NCI-H2171 treated with DMSO at 0.1 percent for 48 hours (cell line): ENCODE data around the gene PPP1R13B.

Experiments
- DNase-seq: peaks from one replicate; lab custom pipeline; 2025; lab: John Stamatoyannopoulos, UW

PPP1R13B gene

DNA sequence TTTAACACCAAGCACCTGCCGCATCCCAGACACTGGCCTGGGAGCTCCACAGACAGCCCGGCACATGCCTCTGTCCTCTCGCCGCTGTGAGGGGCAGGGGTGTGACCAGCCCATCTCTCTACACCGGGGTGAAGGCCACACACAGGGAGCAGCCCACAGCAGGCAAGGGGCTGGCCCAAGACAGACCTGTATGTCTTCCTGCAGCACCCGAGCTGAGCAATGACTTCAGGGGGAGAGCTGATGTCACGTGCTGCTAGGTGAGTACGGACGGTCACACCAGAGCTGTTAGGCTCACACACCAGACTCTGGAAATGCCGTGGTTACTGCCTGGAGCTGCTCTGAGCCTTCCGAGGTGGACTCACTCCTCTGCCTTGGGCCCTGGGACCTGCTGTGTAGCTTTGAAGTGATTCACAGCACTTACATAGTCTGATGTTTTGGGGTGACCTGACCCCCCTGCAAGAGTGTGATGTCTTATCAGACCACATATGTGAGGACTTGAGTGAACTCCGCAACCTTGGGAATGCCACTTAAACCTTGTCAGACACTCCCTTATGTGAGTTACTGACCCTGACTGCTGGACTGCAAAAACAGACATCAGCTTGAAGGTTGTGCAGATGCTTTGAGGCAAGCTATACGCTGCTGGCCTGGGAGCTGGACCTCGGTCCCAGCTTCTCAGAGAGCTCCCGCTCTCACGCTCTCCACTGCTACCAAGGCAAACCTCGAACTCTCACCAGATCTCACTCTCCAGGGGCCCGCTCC, 133.9 kb downstream of the PPP1R13B start:
- no peak for DNase-seq

DNA sequence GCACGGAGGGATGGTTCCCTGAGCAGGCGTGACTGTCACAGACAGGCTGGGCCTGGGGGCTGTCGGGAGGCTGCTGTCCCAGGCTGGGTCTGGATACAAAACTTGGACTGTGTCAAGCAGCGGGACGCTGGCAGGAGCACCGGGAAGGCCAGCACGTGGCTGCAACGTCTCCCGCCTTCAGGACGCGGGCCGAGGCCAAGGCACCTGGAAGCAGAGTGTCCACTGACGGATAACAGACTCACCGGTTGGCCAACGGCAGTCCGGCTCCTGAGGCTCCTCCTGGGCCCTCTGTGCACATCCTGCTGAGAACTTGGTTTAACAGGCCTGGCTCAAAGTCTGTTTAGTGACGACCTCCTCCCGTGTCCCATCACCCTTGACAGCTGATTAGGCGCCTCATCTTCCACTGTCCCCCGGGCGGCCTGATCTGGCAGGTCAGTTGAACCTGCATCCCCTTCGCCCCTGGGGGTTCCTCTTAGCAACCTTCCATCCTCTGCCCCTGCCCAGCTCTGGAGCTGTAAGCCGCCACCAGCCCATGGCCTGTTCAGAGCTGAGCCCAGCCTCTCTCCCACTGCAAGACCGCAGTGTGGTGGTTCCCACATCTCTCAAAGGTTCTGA, 134.6 kb downstream of the PPP1R13B start:
- DNase-seq = no peak

DNA sequence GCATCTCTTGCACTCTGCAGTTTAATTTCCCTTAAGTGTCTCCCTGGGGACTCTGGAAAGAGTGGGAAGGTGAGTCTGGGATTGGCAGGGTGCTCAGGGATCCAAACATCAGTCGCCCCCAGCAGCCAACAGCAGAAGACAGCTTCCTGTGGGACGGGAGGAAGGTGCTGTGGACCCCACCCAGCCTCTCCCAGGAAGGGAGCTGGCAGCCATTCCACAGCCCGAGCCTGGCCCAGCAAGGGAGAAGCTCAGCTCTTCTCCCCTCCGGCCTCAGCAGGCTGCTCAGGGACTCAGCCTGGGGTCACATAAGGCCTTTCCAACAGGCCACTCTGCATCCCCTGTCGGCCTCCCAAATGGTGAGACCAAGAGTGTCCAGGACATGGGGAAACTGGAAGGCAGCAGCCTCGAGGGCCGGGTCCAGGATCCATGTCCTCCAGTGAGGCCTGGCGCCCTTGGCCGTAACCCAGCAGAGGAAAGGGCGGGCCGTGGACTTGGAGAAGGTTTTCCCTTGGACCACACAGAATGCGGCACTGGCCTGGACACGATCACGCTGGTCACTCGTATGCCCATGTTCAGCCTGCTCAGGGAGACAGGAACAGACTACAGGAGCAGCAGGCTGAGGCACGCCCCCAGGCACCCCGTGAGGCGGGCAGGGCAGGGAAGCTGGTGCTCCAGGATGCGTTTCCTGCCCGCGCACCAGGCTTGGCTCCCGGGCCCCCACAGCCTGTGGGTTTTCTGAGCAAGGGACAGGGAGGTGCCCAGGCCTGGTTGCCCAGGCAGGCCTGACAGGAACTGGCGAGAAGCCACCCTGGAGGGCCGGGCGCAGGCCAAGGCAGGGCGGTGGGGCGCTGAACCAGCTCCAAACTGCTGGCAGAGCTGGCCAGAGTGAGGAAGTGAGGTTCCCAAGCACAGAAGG, 135.6 kb downstream of the PPP1R13B start:
- DNase-seq = no peak

DNA sequence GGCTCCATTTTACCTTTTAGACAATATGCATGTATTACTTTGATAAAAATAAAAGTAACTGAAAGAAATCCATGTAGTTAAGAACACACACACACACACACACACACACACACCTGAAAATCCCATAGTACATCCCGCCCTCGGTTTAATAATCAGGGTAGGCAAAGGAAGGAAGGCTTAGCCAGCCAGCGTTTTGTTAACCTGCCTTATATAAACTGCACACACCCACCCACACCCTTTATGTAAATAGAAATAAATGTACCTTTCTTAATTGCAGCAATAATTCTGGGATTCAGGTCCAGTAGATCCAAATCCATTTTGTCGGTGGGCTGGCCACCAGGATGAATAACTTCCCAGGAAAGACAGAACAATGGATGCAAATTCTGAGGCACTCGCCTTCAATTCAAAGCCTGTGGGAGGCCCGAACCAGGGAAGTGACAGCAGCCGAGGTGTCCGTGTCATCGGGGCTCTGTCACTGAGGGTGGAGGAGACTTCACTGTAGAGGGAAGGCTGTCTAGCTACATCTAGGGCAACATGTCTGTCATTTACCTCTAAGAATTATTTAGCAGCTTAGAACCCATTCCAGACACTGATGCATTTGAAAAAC, 136.5 kb downstream of the PPP1R13B start:
- no peak for DNase-seq

DNA sequence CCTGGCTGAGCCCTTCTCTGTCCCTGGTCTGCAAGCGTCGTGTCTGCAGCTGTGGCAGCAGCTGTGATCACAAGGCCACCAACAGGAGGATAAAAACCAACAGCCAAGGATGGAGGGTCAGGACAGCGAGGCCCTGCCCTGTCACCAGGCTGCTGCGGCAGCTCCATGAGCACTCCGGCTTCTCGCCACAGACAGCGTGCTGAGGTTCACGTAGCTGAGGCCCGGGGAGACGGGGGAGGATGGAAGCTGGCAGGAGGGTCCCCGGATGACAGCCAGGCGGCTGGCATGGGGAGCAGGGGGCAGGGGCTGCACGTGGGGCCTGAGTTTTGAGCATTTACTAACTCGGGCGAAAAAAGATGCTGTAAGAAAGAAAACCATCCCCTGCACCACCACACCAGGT, 137.6 kb downstream of the PPP1R13B start:
- no peak for DNase-seq

DNA sequence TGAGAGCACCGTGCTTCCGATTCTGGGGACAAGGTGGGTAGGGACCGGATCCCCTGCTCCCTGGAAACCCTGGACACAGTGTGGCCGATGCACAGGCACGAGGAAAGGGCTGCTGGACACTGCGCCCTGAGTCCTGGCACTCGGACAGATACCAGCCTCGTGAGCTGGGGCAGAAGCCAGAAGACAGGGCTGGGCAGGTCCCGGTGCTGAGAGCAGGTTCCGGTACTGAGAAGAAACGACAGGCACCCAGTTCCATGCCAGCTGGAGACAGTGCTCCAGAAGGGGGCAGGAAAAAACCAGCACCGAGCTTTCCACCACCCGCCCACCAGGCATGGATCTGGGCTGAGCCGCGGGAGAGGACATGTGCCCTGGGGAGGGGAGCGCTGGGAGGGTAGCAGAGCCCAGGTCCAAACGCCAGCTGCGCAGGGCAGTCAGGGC, 138.6 kb downstream of the PPP1R13B start:
- DNase-seq = no peak

DNA sequence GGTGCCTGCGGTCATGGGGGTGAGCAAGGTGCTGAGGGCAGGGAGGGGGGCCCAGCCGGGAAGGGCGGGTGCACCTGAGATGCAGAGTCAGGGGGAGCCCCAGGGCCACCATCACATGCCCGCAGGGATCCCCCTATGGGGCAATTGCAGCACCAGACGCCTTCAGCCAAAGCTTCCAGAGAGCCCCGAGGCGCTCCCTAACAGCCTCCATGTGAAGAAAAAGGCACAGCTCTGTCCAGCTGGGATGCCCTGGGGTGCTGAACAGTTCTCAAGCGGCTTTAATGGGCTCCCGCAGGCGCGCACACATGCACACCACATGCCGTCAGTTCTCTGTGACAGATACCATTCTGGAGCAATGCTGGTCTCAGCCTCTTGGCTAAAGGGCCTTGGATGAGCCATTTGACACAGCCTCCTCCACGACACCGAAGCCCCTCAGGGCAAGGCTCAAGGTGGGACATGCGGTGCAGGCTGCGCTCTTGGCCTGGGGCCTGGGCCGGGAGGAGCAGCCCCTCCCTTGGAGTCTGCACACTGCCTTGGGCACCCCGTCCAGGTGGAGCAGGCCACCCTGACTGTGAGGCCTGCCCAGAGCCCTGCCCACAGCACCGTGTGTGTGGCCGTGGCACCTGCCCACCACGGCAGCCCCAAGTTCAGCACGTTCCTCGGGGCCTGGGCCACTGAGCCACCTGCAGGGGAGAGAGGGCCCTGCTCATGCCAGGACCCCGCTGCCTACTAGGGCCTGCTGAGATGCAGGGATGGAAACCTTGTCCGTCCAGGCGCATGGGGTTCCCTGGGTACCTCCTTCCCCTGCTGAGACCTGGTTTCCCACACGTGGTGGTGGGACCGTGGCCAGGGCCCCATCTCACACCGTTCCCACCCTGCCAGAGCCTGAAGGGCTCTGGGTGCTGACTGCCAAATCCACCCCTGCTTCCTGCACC, 139.8 kb downstream of the PPP1R13B start:
- no peak for DNase-seq

DNA sequence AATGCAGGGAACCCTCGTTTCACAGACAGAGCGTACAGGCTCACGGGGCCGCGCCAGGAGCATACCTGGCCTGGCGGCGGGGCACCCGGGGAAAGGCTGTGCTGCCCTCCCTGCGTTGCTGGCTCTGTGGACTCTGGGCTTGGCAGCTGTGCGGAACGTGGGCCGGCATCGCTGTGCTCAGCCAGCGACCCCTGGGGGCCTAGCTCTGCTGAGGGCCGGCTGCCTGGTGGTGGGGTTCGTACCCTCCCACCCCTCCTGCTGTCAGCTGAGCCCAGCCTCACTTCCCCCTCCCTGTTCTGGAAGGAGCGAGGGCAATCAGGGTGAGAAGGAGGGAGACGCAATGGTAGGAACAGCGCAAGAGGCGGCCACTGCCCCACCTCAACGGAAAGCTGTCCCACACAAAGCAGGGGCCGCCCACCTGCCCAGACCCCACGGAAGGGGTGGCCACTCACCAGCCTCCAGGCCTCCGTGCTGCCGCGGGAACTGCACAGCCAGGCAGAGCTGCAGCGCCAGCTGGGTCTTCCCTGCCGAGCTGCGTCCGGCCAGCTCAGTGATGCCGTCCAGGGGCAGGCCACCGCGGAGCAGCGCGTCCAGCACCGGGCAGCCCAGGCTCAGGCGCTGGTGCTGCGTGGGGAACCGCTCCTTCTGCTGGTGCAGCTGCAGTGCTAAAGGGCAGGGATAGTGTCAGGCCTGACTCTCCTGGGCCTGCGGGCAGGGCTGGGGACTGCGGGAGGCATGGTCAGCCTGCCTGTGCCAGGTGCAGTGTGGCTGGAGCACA, 140.6 kb downstream of the PPP1R13B start:
- no peak for DNase-seq

DNA sequence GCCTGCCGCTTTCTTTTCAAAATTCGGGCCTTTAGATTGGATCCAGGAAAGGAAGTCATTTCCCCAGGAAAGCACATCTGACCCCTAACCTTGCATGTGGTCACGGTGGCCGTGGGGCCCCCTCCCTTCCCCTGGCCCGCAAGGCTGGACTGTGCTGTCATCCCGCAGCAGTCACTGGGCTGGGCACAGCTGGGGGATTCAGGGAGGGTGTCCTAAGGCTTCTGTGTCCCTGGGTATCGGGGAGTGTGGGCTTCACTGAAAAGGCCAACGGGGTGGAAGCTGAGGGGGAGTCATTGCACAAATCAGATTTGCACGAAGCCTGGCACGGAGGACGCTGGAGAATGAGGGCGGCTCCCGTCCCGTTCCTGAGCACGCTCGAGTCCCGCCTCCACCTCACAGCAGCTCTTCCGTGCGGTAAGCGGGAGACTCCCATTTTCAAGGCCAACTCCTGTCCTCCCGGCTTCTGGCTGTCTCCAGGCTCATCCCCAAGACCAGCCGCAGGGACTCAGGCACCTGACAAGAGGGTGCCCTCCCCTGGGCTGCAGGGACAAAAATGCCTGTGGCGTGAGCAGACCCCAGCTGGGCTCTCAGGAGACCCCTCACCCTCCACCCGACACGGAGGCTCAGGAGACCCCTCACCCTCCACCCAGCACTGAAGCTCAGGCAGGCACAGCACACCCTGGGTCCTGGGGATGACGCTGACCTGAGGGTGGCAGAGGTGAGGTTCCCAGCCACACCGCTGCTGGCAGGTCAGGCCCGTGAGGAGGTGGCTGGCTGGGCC, 141.7 kb downstream of the PPP1R13B start:
- no peak for DNase-seq

DNA sequence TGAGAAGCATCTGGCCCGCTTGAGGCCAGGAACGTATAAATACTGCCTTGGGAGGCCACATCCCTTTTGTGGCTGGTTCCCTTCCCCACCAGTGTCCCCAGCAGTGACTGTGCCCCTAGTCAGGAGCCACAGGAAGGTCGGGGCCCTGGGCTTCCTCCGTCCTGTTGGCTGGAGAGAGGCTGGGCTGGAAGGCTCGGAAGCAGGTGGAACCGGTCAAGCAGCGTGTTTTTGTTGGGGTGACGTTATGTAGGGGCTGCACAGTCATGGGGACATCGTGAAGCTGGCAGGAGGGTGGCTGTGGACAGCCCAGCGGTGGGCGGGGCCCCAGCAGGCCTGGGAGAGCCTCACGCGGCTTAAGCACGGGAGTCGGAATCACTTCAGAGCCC, 142.3 kb downstream of the PPP1R13B start:
- no peak for DNase-seq

DNA sequence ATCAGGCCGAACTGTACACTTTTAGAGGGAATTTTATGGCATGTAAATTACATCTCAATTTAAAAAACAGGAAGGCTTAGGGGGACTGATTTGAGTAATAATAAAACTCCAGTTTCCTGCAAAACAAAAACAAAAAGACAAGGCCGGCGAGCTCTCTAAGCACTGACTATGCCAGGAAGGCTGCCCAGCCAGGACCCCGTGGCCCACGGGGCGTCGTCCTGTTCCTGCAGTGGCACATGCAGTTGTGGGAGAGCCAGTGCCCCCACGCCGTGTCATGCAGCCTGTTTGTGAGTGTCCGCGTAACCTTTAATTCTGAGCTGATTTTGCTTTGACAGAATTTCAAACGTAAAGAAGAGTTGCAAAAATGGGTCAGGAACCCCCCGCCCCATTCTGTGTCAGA, 142.7 kb downstream of the PPP1R13B start:
- no peak for DNase-seq

DNA sequence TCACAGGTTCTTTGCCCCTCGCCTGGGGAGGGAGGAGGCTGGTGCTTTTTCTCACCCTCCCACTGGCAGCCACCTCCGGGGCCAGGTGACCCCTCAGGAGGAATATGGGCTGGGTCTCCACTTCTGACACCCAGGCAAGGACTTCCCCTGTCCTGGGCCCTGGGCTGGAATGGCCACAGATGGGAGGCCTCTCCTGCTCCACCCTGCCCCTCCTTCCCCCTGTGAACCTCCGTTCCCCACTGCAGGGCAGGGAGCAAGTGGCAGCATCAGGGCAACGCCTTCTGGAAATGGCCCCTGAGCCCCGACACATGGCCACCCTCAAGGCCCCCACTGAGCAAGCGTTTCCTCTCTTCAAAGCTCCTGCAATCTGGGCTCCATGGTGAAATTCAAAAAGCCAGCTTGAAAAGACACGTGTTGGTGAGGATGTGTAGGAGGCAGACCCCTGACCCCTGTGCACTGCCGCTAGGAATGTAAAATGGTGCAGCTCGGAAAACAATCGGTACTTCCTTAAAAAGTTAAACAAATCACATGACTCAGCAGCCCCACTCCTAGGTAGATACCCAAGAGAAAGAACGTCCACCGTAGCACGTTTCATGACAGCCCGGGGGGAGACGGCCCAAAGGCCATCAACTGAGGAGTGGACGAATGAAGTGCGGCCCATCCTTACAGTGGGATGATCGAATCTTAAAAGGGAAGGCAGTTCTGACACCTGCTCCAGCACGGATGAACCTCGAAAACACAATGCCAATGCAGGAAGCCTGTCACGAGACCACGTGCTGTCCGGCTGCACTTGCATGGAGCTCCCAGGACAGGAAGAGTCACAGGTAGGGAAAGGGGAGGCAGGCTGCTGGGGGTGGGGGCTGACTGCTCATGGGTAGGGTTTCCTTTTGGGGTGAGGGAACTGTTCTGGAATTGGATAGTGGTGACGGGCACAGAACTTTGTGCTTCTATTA, 143.7 kb downstream of the PPP1R13B start:
- DNase-seq = no peak

DNA sequence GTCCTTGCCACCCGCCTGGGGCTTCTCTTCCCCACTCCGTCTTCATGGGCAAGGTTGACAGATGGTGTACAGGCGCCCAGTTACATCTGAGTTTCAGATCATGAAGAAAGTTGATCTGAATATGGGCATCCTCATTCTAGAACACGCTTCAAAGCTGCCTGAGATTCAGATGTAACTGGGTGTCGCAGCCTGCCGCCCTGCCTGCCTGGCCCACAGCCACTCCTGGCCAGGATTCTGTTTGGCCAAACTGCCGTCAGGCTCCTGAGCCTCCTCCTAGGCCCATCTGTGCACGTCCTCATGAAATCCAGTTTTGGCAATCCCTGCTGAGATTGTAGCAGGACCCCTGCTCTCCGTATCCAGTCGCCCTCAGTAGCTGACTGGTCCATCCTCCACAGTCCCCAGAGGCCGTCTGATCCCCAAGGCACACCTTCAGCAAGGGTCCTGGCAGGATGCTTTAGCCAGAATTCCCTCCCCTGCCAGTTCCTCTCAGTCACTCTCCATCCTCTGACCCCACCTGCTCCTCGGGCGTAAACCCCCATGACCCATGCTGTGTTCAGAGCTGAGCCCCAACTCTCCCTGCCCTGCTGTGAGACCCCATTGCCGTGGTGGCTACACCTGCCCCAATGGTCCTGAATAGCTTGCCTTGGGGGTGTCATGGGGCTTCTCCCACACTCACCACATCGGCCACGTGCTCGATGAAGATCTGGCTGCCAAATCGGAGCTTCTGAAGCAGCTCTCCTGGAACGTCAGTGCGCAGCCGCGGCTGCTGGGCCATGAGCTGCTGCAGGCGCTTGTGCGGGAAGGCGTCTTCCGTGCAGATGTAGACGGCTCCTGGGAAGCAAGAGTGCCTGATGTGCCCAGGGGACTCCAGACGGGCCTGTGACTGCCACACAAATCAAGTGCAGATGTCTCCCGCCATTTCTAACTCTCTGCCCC, 144.6 kb downstream of the PPP1R13B start:
- DNase-seq = no peak

DNA sequence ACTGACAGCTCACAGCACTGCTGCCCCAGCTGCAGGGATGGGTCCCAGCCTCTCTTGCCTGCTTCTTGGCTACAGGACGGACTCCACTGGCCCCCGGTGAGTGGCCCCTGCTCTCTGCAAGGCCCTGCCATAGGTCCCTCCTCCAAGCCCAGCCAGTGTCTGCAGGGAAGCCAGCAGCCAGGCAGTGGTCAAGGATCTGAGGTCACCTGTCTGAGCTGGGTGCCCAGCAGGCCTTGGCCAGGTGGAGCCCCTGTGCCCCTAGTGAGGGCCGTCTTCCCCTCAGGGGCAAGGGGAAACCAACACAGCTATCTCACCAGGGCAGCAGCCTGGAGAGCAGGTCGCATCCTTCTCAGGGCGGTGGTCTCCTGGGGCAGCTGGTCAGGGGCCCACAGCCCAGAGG, 145.3 kb downstream of the PPP1R13B start:
- DNase-seq = no peak

DNA sequence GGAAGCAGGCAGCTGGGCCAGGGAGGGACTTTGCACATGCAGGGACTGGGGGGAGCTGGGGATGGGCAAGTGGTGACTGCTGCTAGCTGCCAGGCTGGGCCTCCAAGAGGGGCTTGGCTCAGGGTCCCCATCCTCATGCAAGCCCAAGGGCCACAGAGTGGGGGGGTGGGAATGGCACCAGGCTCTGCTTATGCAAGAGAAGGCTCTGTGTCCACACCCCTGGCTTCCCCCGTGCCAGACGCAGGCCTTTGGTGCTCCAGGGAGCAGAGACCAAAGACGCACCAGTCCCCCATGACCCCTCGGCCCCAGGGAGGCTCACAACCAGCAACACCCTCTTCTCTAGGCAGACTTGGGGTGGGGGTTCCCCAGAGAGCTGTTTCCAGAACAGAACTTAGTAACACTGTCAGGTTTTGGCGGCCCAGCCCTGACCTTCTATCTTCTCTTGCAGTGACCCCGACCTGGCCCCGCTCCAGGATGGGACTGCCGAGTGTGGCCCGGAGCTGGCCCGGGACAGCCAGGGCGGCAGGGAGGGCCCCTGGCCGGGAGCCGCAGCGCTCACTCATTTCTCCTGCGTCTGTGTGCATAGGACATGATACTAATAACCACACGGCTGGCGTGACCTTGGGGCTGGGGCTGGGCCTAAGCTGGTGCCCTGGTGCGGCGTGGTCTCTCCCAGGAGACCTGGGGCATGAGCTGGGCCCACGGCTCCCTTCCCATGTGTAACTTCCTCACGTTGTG, 146.5 kb downstream of the PPP1R13B start:
- DNase-seq = no peak

DNA sequence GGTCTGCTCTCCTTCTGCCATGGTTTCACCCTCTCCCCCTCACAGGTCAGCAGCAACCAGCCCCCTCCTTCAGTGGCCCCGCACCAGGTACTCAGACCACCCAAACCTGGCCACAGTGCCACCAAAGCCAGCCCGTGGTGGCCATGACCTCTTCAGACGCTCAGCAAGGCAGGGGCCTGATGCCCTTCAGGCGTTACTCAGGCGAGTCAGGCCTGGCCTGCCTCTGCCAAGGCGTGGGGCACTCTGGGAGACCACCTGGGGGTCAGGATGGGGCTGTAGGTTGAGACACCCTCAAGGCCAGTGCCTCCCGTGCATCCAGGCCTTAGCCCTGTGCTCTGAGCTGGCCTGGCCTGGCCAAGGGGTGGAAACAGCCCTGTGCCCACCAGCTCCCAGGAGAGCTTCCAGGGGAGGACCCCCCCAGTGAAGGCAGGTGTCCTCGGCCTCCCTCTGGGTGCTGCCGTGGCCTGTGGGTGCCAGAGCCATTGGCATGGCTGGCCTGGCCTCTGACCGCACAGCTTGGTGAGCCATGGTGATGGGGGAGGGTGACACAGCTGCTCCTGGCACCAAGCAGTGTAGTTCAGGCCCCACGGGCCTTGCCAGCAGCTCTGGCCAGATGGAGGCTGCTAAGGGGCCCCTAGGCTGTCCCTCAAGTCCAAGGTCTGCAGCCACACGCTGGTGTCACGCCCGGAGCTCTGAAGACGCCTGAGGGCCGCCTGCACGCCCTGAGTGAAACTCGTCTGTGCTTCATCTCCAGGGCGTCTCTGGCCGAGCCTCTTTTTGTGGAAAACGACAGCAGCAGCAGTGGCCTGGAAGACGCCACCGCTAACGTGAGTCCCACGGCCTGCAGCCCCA, 147.2 kb downstream of the PPP1R13B start:
- no peak for DNase-seq
